Sigmoid colon (tissue), 7 donors: ENCODE results near the gene MRPS24. TPM values are rescaled to one million over a fixed set of nuclear protein-coding genes. Genes with fewer than 3 reads are reported as not detected.
A peak's percentile ranks its signal among the peaks of the same experiment; 100 is the strongest.

Experiments used
- DNase-seq: peaks from one replicate; pipeline ENCODE4 v3.0.0-alpha.2; 2019
- H3K27ac ChIP-seq, 4 donors: fragments of 200-600 bp; sonication (generic); one replicate each; pipeline ENCODE4 v1.5.1; 2016 to 2019; ENCODE audit warnings: mild to moderate bottlenecking in 1 of 4
- H3K27me3 ChIP-seq, 3 donors: fragments of 200-600 bp; sonication (generic); one replicate each; pipeline ENCODE4 v1.5.1; 2019; ENCODE audit warnings: mild to moderate bottlenecking in 1 of 3
- H3K36me3 ChIP-seq, 4 donors: fragments of 200-600 bp; sonication (generic); one replicate each; pipeline ENCODE4 v1.5.1; 2016 to 2019
- H3K4me1 ChIP-seq, 4 donors: fragments of 200-600 bp; sonication (generic); one replicate each; pipeline ENCODE4 v1.5.1; 2017 to 2019
- H3K4me3 ChIP-seq, 4 donors: fragments of 200-600 bp; sonication (generic); one replicate each; pipeline ENCODE4 v1.5.1; 2017 to 2019; ENCODE audit warnings: mild to moderate bottlenecking in 2 of 4, moderate library complexity in 1 of 4
- H3K9me3 ChIP-seq, 4 donors: fragments of 200-600 bp in 3 of 4; sonication (generic) in 3 of 4; one replicate each; pipeline versions ENCODE4 v1.5.1 to v1.6.1; 2013 to 2019
- CTCF ChIP-seq, 4 experiments: fragments of 450-650 bp in 3 of 4; fragments of 200-600 bp in 1 of 4; IDR thresholded peaks; one replicate each; pipeline ENCODE4 v1.5.1; 2016 to 2019; ENCODE audit warnings: antibody characterized with exemption in 4 of 4, mild to moderate bottlenecking in 3 of 4, moderate library complexity in 2 of 4
- EP300 ChIP-seq, 4 donors: sonication (generic); formaldehyde crosslinking; IDR thresholded peaks; one replicate each; pipeline ENCODE4 v1.6.1; 2017; ENCODE audit warnings: antibody characterized with exemption in 4 of 4
- POLR2A ChIP-seq, 2 donors: fragments of 450-650 bp; IDR thresholded peaks; one replicate each; pipeline ENCODE4 v1.6.1; 2016; ENCODE audit warnings: antibody characterized with exemption in 2 of 2, mild to moderate bottlenecking in 2 of 2, moderate library complexity in 2 of 2
- POLR2AphosphoS5 ChIP-seq, 4 donors: sonication (generic); formaldehyde crosslinking; IDR thresholded peaks; one replicate each; pipeline ENCODE4 v1.6.1; 2017; ENCODE audit warnings: antibody characterized with exemption in 4 of 4
- WGBS, 2 donors: extraction: QIAGEN DNeasy Blood & Tissue Kit; methylation state at CpG; one replicate each; pipeline ENCODE4 v1.1.7; 2013; 5-methylcytosine and 5-hydroxymethylcytosine counted together
- intact Hi-C: fragments of 100-400 bp; cut with DNase I; formaldehyde crosslinking; loops from one replicate; pipeline ENCODE4 v1.15.1; 2023
- polyA plus RNA-seq, 3 donors: library from polyadenylated mRNA; stranded (reverse); fragments of 200-250 nt; gene quantifications; one replicate each; pipeline ENCODE4 v1.2.3, GENCODE V29; 2013
- total RNA-seq, 4 donors: library from RNA; depleted of rRNA; stranded (reverse); fragments of >200 nt; gene quantifications; one replicate each; pipeline ENCODE4 v1.1.0, GENCODE V29; 2016
- donor health status: healthy with polysubstance abuse.
- donor health status: Bipolar disorder and iron deficiency.
- donor health status: healthy.

MRPS24 gene
- total and polyA plus RNA-seq, 7 donors, result 105 to 177 (median 145) TPM

GRCh38 chr7:43872406-43873110, 3.2 kb upstream of the MRPS24 start:
- peaks cover 14 to 28% (median 23%) of the 10 kb centered on the region in 4 donors for H3K36me3 ChIP-seq
- TF ChIP-seq CTCF (IDR thresholded peaks at IDR 0.05) (no peak), POLR2AphosphoS5 (IDR thresholded peaks at IDR 0.05) (peak in 1 of 4 donors; percentile 18)
- intact Hi-C loops, result loop anchor here (5.0 kb wide), 1 partner anchor 35 kb away; the partner anchor contains the start of gene URGCP
- 25 to 59% methylated on average over 7 of the region's 7 CpGs for WGBS, 2 donors
- H3K4me1 ChIP-seq, result peaks cover 0 to 33% (median 24%) of the 10 kb centered on the region in 4 donors
- H3K9me3 ChIP-seq, result no peaks in the 10 kb centered on the region
- H3K4me3 ChIP-seq, result no peak overlapping the region
- peak overlapping the region; percentile 57 to 77 (median 62) for H3K27ac ChIP-seq
- no peaks in the 10 kb centered on the region for H3K27me3 ChIP-seq
- DNase-seq, result peak; percentile 81

GRCh38 chr7:43871064-43871463, 1.7 kb upstream of the MRPS24 start:
- intact Hi-C loops, result loop anchor here (5.0 kb wide), 1 partner anchor 36 kb away; the partner anchor contains the start of gene URGCP
- Histone ChIP-seq H3K27me3 (no peaks in the 10 kb centered on the region), H3K4me3 (no peak overlapping the region), H3K9me3 (no peaks in the 10 kb centered on the region), H3K36me3 (peaks cover 7 to 25% (median 16%) of the 10 kb centered on the region in 4 donors), H3K27ac (peak overlapping the region in 1 of 4 donors; percentile 92), H3K4me1 (peaks cover 0 to 33% (median 24%) of the 10 kb centered on the region in 4 donors)
- no peak for DNase-seq
- WGBS, 2 donors, result 83 to 89% methylated on average over 3 of the region's 3 CpGs
- TF ChIP-seq POLR2A (IDR thresholded peaks at IDR 0.05) (no peak), POLR2AphosphoS5 (IDR thresholded peaks at IDR 0.05) (no peak), CTCF (IDR thresholded peaks at IDR 0.05) (no peak), EP300 (IDR thresholded peaks at IDR 0.05) (no peak)

- Histone ChIP-seq H3K4me1 (peaks cover 0 to 33% (median 24%) of the 10 kb centered on the region in 4 donors), H3K9me3 (no peaks in the 10 kb centered on the region), H3K27me3 (no peaks in the 10 kb centered on the region), H3K27ac (peak overlapping the region; percentile 87 to 94 (median 92)), H3K36me3 (peaks cover 0 to 25% (median 10%) of the 10 kb centered on the region in 4 donors), H3K4me3 (peak overlapping the region in 2 of 4 donors; percentile 97 to 99)
- intact Hi-C loops, result loop anchor here (5.0 kb wide), 1 partner anchor 37 kb away; the partner anchor contains the start of gene URGCP
- DNase-seq, result no peak
- TF ChIP-seq POLR2AphosphoS5 (IDR thresholded peaks at IDR 0.05), result no peak
- no peak for TF ChIP-seq CTCF (IDR thresholded peaks at IDR 0.05)
- no peak for TF ChIP-seq POLR2A (IDR thresholded peaks at IDR 0.05)
- TF ChIP-seq EP300 (IDR thresholded peaks at IDR 0.05), result no peak
- 89 to 92% methylated on average over 4 of the region's 4 CpGs for WGBS, 2 donors
These were observed 999 bp upstream of the MRPS24 start for GRCh38 chr7:43870316-43870715.

DNA sequence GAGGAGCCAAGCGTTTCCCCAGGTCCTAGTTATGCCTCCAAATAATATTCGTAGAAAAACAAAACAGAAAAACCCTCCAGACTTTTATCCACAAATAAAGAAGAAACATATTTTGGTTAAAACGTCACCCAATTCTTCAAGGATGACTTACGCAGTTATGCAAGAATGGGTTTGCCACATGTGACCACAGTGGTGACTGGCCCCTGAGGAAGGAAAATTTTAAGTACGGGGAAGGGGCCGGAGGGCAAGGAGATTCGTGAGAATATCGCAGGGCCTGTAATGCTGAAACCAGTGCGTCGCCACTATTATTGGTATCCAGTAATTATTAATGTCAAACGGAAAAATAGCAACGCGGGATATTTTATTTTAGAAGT, 537 bp upstream of the MRPS24 start:
- H3K27ac ChIP-seq, result peak overlapping the region; percentile 87 to 94 (median 92)
- peaks cover 0 to 33% (median 24%) of the 10 kb centered on the region in 4 donors for H3K4me1 ChIP-seq
- H3K36me3 ChIP-seq, result peaks cover 0 to 22% (median 10%) of the 10 kb centered on the region in 4 donors
- DNase-seq, result peak; percentile 85
- intact Hi-C loops, result loop anchor here (1.0 to 5.0 kb wide), 2 partner anchors 37 to 56 kb away; partner anchors contain the start of genes UBE2D4 and URGCP
- no peaks in the 10 kb centered on the region for H3K27me3 ChIP-seq
- TF ChIP-seq POLR2AphosphoS5 (IDR thresholded peaks at IDR 0.05) (peak in 1 of 4 donors; percentile 28), CTCF (IDR thresholded peaks at IDR 0.05) (no peak), EP300 (IDR thresholded peaks at IDR 0.05) (peak in 1 of 4 donors; percentile 22), POLR2A (IDR thresholded peaks at IDR 0.05) (no peak)
- no peaks in the 10 kb centered on the region for H3K9me3 ChIP-seq
- peak overlapping the region; percentile 83 to 99 (median 90) for H3K4me3 ChIP-seq
- WGBS, 2 donors, result 39 to 51% methylated on average over 13 of the region's 13 CpGs
